ENCODE results near the gene PROSER3. TPM values are rescaled to one million over a fixed set of nuclear protein-coding genes. Genes with fewer than 3 reads are reported as not detected.

The PROSER3 gene
- total and polyA plus RNA-seq, 9 of the 15 experiments (the other 6 are each of a cell fraction or from before 2014, with no cell fraction given) = 1.0 to 39.5 (median 5.1) TPM

- TF ChIP-seq, protein P1, sequence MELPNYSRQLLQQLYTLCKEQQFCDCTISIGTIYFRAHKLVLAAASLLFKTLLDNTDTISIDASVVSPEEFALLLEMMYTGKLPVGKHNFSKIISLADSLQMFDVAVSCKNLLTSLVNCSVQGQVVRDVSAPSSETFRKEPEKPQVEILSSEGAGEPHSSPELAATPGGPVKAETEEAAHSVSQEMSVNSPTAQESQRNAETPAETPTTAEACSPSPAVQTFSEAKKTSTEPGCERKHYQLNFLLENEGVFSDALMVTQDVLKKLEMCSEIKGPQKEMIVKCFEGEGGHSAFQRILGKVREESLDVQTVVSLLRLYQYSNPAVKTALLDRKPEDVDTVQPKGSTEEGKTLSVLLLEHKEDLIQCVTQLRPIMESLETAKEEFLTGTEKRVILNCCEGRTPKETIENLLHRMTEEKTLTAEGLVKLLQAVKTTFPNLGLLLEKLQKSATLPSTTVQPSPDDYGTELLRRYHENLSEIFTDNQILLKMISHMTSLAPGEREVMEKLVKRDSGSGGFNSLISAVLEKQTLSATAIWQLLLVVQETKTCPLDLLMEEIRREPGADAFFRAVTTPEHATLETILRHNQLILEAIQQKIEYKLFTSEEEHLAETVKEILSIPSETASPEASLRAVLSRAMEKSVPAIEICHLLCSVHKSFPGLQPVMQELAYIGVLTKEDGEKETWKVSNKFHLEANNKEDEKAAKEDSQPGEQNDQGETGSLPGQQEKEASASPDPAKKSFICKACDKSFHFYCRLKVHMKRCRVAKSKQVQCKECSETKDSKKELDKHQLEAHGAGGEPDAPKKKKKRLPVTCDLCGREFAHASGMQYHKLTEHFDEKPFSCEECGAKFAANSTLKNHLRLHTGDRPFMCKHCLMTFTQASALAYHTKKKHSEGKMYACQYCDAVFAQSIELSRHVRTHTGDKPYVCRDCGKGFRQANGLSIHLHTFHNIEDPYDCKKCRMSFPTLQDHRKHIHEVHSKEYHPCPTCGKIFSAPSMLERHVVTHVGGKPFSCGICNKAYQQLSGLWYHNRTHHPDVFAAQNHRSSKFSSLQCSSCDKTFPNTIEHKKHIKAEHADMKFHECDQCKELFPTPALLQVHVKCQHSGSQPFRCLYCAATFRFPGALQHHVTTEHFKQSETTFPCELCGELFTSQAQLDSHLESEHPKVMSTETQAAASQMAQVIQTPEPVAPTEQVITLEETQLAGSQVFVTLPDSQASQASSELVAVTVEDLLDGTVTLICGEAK (IDR thresholded peaks at IDR 0.05) = no peak
- TF ChIP-seq, protein P1 (CRISPR knock-in tag; IDR thresholded peaks at IDR 0.05) = no peak
- TF ChIP-seq ZNF584 (CRISPR knock-in tag; IDR thresholded peaks at IDR 0.05; ENCODE audit: low read depth) = no peak
Measured at GRCh38 chr19:35766571-35767104, 8.7 kb downstream of the PROSER3 start (continued).

All from K562 (cell line).